Keratinocyte (primary cell): ENCODE measurements around the gene ZNF765. TPM values are rescaled to one million over a fixed set of nuclear protein-coding genes. Genes with fewer than 3 reads are reported as not detected.
A peak's percentile ranks its signal among the peaks of the same experiment; 100 is the strongest.
"Not testable (repeated sequence)": the region's sequence is repeated elsewhere in the genome, so short reads cannot be mapped to it uniquely, and the experiment has no call there.

Source experiments
- DNase-seq: peaks from one replicate; pipeline ENCODE4 v3.0.0-alpha.2; 2011; ENCODE audit warnings: low read depth, missing footprints, low spot score
- FAIRE-seq: peaks from 2 replicates; lab custom pipeline; 2011; peaks lifted over from hg19 to GRCh38; lab: Jason Lieb, UNC
- H2AFZ ChIP-seq: 2 replicates; pipeline ENCODE4 v1.6.0; 2012; ENCODE audit warnings: low read length, control low read depth, inconsistent platforms; ENCODE audit not compliant: control insufficient read depth
- H3K27ac ChIP-seq: 2 replicates; pipeline ENCODE4 v1.5.1; 2011; ENCODE audit warnings: low read length; ENCODE audit not compliant: control insufficient read depth, insufficient read depth
- H3K27me3 ChIP-seq: 3 replicates; pipeline ENCODE4 v1.6.0; 2011; ENCODE audit warnings: low read length; ENCODE audit not compliant: control insufficient read depth, insufficient read depth; ENCODE audit errors: extremely low read depth
- H3K36me3 ChIP-seq, 2 experiments: 2 replicates in 1 of 2; 3 replicates in 1 of 2; pipeline ENCODE4 v1.5.1; 2011; ENCODE audit warnings: low read length in 2 of 2, mild to moderate bottlenecking in 1 of 2; ENCODE audit not compliant: control insufficient read depth in 2 of 2, insufficient read depth in 2 of 2; ENCODE audit errors: extremely low read depth in 1 of 2
- H3K4me1 ChIP-seq: 3 replicates; pipeline ENCODE4 v1.5.1; 2011; ENCODE audit warnings: low read length; ENCODE audit not compliant: control insufficient read depth, insufficient read depth; ENCODE audit errors: extremely low read depth
- H3K4me2 ChIP-seq: 3 replicates; pipeline ENCODE4 v1.6.0; 2011; ENCODE audit warnings: low read depth, low read length; ENCODE audit not compliant: control insufficient read depth, insufficient read depth; ENCODE audit errors: extremely low read depth
- H3K4me3 ChIP-seq, 3 experiments: fragments of 200-600 bp in 1 of 3; sonication (generic) in 1 of 3; 2 replicates in 2 of 3; 3 replicates in 1 of 3; pipeline ENCODE4 v1.5.1; 2011 to 2016; ENCODE audit warnings: low read length in 3 of 3, mild to moderate bottlenecking in 3 of 3, control low read depth in 2 of 3, inconsistent platforms in 1 of 3, low read depth in 1 of 3, mixed read lengths in 1 of 3, mixed run types in 1 of 3, moderate library complexity in 1 of 3; ENCODE audit not compliant: control insufficient read depth in 2 of 3, insufficient read depth in 2 of 3; ENCODE audit errors: extremely low read depth in 1 of 3
- H3K79me2 ChIP-seq: 2 replicates; pipeline ENCODE4 v1.6.0; 2012; ENCODE audit warnings: low read length; ENCODE audit not compliant: control insufficient read depth, insufficient read depth
- H3K9ac ChIP-seq: 3 replicates; pipeline ENCODE4 v1.6.0; 2011; ENCODE audit warnings: low read length; ENCODE audit not compliant: control insufficient read depth, insufficient read depth; ENCODE audit errors: extremely low read depth
- H3K9me1 ChIP-seq: 3 replicates; pipeline ENCODE4 v1.6.0; 2011; ENCODE audit warnings: low read length; ENCODE audit not compliant: control insufficient read depth, insufficient read depth; ENCODE audit errors: extremely low read depth
- H3K9me3 ChIP-seq: 2 replicates; pipeline ENCODE4 v1.5.1; 2012; ENCODE audit warnings: low read depth, low read length; ENCODE audit not compliant: control insufficient read depth
- H4K20me1 ChIP-seq: 3 replicates; pipeline ENCODE4 v1.6.0; 2011; ENCODE audit warnings: low read length; ENCODE audit not compliant: control insufficient read depth, insufficient read depth; ENCODE audit errors: extremely low read depth
- CTCF ChIP-seq, 3 experiments: IDR thresholded peaks in 1 of 3; conservative IDR thresholded peaks in 1 of 3; optimal IDR thresholded peaks in 1 of 3; 2 replicates in 2 of 3; 3 replicates in 1 of 3; pipeline versions ENCODE3 to v1.5.1; 2011; ENCODE audit warnings: low read length in 3 of 3, mild to moderate bottlenecking in 3 of 3, moderate library complexity in 2 of 3, control low read depth in 1 of 3, inconsistent platforms in 1 of 3; ENCODE audit not compliant: insufficient read depth in 2 of 3; ENCODE audit errors: extremely low read depth in 1 of 3
- EZH2 ChIP-seq: IDR thresholded peaks from one replicate; pipeline ENCODE4 v1.6.1; 2012; ENCODE audit warnings: inconsistent platforms, mild to moderate bottlenecking, low read length, moderate library complexity
- dilution Hi-C: fragments of 300-500 bp; cut with MboI; formaldehyde crosslinking; loops from one replicate; pipeline ENCODE4 v1.7.0; 2020; ENCODE audit warnings: low sequenced_read_pairs; ENCODE audit not compliant: extremely low pct_ligation_motif_present
- polyA plus RNA-seq, 5 experiments: library from polyadenylated mRNA; depleted of rRNA in 3 of 5; stranded (reverse) in 3 of 5; stranded (forward) in 1 of 5; unstranded in 1 of 5; fragments of >200 nt; gene quantifications; 1 replicate in 1 of 5; 2 replicates in 3 of 5; 3 replicates in 1 of 5; pipeline versions ENCODE4 v1.2.1 to v1.2.3, GENCODE V29; 2011 to 2012; ENCODE audit warnings: missing spikeins in 2 of 5, low read depth in 1 of 5, low replicate concordance in 1 of 5

The ZNF765 gene
- polyA plus RNA-seq, 1 donor (not counting 4 experiments of a cell fraction or from before 2014, with no cell fraction given), result 5.2 TPM

- TF ChIP-seq CTCF (optimal IDR thresholded peaks at IDR 0.05 in 1 of 3, IDR thresholded peaks at IDR 0.05 in 1 of 3, conservative IDR thresholded peaks at IDR 0.05 in 1 of 3; ENCODE audit: extremely low read depth in 1 of 3, insufficient read depth in 2 of 3, low read length in 3 of 3), result no peak
- no peak for TF ChIP-seq EZH2
- Histone ChIP-seq H3K27me3 (no peaks in the 10 kb centered on the region), H3K4me3 (peak overlapping the region; percentile 57 to 84 (median 74)), H3K4me1 (no peaks in the 10 kb centered on the region), H3K9me1 (no peaks in the 10 kb centered on the region), H4K20me1 (no peaks in the 10 kb centered on the region), H3K27ac (no peak overlapping the region), H3K36me3 (no peaks in the 10 kb centered on the region), H3K9me3 (peaks cover 4% of the 10 kb centered on the region), H3K9ac (no peak overlapping the region), H2AFZ (peak overlapping the region; percentile 80), H3K79me2 (no peaks in the 10 kb centered on the region), H3K4me2 (peak overlapping the region; percentile 85)
- no peak for FAIRE-seq
- no peak for DNase-seq
- dilution Hi-C loops, result no loop called here
Observed at GRCh38 chr19:53466726-53467484, 72.0 kb downstream of the ZNF765 start.

- Histone ChIP-seq H3K79me2 (no peaks in the 10 kb centered on the region), H3K27ac (peak within 1 kb of the TSS; percentile 66), H3K4me2 (peak within 1 kb of the TSS; percentile 85), H3K9me1 (no peaks in the 10 kb centered on the region), H3K9me3 (peaks cover 3% of the 10 kb centered on the region), H3K4me3 (peak within 1 kb of the TSS; percentile 74 to 84 (median 81)), H4K20me1 (no peaks in the 10 kb centered on the region), H3K4me1 (no peaks in the 10 kb centered on the region), H3K36me3 (no peaks in the 10 kb centered on the region), H3K9ac (peak within 1 kb of the TSS; percentile 84), H3K27me3 (no peaks in the 10 kb centered on the region), H2AFZ (peak within 1 kb of the TSS; percentile 97)
- DNase-seq, result peak; percentile 35
- no peak for TF ChIP-seq CTCF (optimal IDR thresholded peaks at IDR 0.05 in 1 of 3, IDR thresholded peaks at IDR 0.05 in 1 of 3, conservative IDR thresholded peaks at IDR 0.05 in 1 of 3; ENCODE audit: extremely low read depth in 1 of 3, insufficient read depth in 2 of 3, low read length in 3 of 3)
- TF ChIP-seq EZH2, result no peak
- FAIRE-seq, result no peak
- dilution Hi-C loops, result no loop called here
Observed at GRCh38 chr19:53467485-53468262, 72.7 kb downstream of the ZNF765 start, which contains the start of gene ZNF813. TSS of gene ZNF813 (plus strand) at chr19:53467733. CDS start at chr19:53483823, 16,090 bp downstream.

GRCh38 chr19:53468628-53469027, 73.7 kb downstream of the ZNF765 start:
- H3K9me1 ChIP-seq, H3K27ac ChIP-seq, dilution Hi-C loops, H3K9ac ChIP-seq, H3K4me1 ChIP-seq, H3K27me3 ChIP-seq, DNase-seq, H3K79me2 ChIP-seq, H4K20me1 ChIP-seq, FAIRE-seq, H2AFZ ChIP-seq, H3K36me3 ChIP-seq, H3K9me3 ChIP-seq: not testable (repeated sequence)
- Histone ChIP-seq H3K4me2 (peak overlapping the region; percentile 84), H3K4me3 (peak overlapping the region in 2 of 3 experiments; percentile 74 to 84)
